Vagina (tissue), 2 donors: ENCODE data around the gene FST. TPM values are rescaled to one million over a fixed set of nuclear protein-coding genes. Genes with fewer than 3 reads are reported as not detected.

Experiments used
- DNase-seq, 2 donors: peaks; one replicate each; pipeline ENCODE4 v3.0.0-alpha.2; 2017; ENCODE audit errors: extremely low spot score in 2 of 2
- H3K27ac ChIP-seq: fragments of 200-600 bp; sonication (generic); one replicate; pipeline ENCODE4 v1.5.1; 2019
- H3K27me3 ChIP-seq: fragments of 200-600 bp; sonication (generic); one replicate; pipeline ENCODE4 v1.5.1; 2019
- H3K36me3 ChIP-seq, 2 donors: fragments of 200-600 bp; sonication (generic); one replicate each; pipeline ENCODE4 v1.5.1; 2017 to 2019
- H3K4me1 ChIP-seq: fragments of 200-600 bp; sonication (generic); one replicate; pipeline ENCODE4 v1.5.1; 2019
- H3K4me3 ChIP-seq, 2 donors: fragments of 200-600 bp; sonication (generic); 1 replicate in 1 of 2; 2 replicates in 1 of 2; pipeline ENCODE4 v1.5.1; 2016 to 2019
- H3K9me3 ChIP-seq: fragments of 200-600 bp; sonication (generic); one replicate; pipeline ENCODE4 v1.5.1; 2019
- POLR2A ChIP-seq, 2 donors: fragments of 450-650 bp; IDR thresholded peaks; one replicate each; pipeline ENCODE4 v1.6.1; 2017; ENCODE audit warnings: antibody characterized with exemption in 2 of 2, mild to moderate bottlenecking in 2 of 2, moderate library complexity in 2 of 2
- POLR2AphosphoS5 ChIP-seq, 2 donors: sonication (generic); formaldehyde crosslinking; IDR thresholded peaks; one replicate each; pipeline ENCODE4 v1.9.0; 2017; ENCODE audit warnings: antibody characterized with exemption in 2 of 2, mild to moderate bottlenecking in 2 of 2, low read depth in 1 of 2; ENCODE audit not compliant: insufficient read depth in 1 of 2
- intact Hi-C: fragments of 100-400 bp; cut with DNase I; formaldehyde crosslinking; loops from one replicate; pipeline ENCODE4 v1.15.1; 2023
- total RNA-seq: library from RNA; depleted of rRNA; stranded (reverse); fragments of >200 nt; gene quantifications from one replicate; pipeline ENCODE4 v1.2.3, GENCODE V29; 2016
- TF ChIP-seq, protein P1 (sequence below), 3 experiments: fragments of 450-650 bp in 2 of 3; fragments of 200-600 bp in 1 of 3; sonication (generic) in 1 of 3; IDR thresholded peaks; one replicate each; pipeline ENCODE4 v1.5.1; 2017 to 2019; ENCODE audit warnings: antibody characterized with exemption in 3 of 3, mild to moderate bottlenecking in 2 of 3, moderate library complexity in 2 of 3

Gene FST
- total RNA-seq, 1 donor from 2014 or later, result 5.6 TPM

DNA sequence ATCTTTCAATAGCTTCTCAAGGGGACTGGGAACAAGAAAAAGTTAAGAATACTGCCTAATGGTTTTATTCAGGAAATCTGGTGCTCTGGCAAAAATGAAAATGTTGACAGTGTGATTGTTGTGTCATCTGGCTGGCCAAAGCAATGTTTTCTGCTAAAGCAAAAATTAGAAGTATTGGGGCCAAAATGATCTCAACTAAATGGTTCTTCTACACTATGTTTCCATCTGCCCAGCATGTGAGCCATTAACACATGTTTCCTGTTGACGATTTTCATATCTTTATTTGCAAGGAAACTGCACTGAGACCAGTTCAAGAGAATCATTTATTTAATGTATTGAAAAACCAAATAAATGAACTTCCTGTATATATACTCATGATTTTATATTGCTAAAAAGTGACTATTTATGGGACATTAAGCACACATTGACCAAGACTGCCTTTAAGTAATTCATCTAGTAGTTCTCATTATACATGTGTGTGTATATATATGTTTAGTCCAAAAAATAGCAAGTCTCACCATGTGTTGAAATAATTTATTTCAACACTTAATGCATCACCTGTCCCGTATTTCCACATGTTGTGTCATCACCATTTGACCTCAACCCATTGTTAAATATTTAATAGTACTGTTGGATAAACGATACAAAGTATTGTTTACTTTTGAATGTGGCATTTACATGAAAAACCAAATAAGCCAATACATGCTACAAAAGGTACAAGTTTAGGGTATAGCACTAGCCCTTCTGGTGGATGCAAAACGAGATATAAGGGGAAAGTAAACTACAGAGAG lies 7.5 kb upstream of the FST start:
- no peaks in the 10 kb centered on the region for H3K36me3 ChIP-seq
- no peaks in the 10 kb centered on the region for H3K9me3 ChIP-seq
- H3K27ac ChIP-seq, result no peak overlapping the region
- no peak overlapping the region for H3K4me3 ChIP-seq
- intact Hi-C loops, result loop anchor here (10.0 kb wide), 1 partner anchor 742 kb away; no protein-coding TSS in a partner anchor
- H3K27me3 ChIP-seq, result no peaks in the 10 kb centered on the region
- TF ChIP-seq, protein P1, sequence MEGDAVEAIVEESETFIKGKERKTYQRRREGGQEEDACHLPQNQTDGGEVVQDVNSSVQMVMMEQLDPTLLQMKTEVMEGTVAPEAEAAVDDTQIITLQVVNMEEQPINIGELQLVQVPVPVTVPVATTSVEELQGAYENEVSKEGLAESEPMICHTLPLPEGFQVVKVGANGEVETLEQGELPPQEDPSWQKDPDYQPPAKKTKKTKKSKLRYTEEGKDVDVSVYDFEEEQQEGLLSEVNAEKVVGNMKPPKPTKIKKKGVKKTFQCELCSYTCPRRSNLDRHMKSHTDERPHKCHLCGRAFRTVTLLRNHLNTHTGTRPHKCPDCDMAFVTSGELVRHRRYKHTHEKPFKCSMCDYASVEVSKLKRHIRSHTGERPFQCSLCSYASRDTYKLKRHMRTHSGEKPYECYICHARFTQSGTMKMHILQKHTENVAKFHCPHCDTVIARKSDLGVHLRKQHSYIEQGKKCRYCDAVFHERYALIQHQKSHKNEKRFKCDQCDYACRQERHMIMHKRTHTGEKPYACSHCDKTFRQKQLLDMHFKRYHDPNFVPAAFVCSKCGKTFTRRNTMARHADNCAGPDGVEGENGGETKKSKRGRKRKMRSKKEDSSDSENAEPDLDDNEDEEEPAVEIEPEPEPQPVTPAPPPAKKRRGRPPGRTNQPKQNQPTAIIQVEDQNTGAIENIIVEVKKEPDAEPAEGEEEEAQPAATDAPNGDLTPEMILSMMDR (IDR thresholded peaks at IDR 0.05), result no peak
- TF ChIP-seq POLR2AphosphoS5 (IDR thresholded peaks at IDR 0.05; ENCODE audit: insufficient read depth in 1 of 2, low read depth in 1 of 2), result no peak
- TF ChIP-seq POLR2A (IDR thresholded peaks at IDR 0.05), result no peak
- H3K4me1 ChIP-seq, result no peaks in the 10 kb centered on the region
- DNase-seq, result no peak

DNA sequence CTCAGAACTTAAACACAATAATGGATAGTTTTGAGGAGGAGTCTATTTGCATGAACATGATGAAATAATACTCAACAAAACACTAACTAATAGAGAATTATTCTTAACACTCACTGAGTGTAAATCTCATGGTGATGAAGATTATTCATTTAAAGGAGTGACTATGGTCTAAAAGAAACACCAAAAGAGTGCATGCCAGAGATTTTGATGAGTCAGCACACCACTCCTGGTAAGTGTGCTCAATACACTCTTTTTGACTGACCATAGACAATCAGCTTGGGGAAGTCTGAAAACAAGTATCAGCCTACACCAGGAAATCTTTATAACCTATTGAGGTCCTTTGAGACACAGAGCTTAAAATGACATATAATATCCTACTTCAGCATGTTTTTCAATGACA lies 6.8 kb upstream of the FST start:
- H3K36me3 ChIP-seq, result no peaks in the 10 kb centered on the region
- no peaks in the 10 kb centered on the region for H3K27me3 ChIP-seq
- intact Hi-C loops, result loop anchor here (10.0 kb wide), 1 partner anchor 741 kb away; no protein-coding TSS in a partner anchor
- no peak for DNase-seq
- H3K4me1 ChIP-seq, result peaks cover 6% of the 10 kb centered on the region
- no peak overlapping the region for H3K4me3 ChIP-seq
- no peak overlapping the region for H3K27ac ChIP-seq
- no peaks in the 10 kb centered on the region for H3K9me3 ChIP-seq
- TF ChIP-seq POLR2A (IDR thresholded peaks at IDR 0.05), result no peak

DNA sequence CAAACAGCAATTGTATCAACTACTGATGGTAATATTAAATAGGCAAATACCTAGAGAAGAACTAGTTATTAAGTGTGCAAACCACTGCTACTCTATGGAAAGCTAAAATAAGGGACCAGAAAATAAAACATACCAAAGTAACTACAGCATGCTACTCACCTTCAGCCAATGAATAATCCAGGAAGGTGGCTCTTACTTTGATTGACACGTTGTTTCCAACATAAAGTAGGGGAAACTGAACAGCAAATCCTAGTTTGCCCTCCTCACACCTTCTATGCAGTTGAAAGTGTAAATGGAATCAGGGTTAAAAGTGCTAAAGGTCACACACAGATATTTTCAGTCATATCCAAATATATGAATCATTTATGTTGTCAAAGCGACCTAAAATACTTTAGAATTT lies 5.1 kb upstream of the FST start:
- intact Hi-C loops, result loop anchor here (10.0 kb wide), 1 partner anchor 739 kb away; no protein-coding TSS in a partner anchor

DNA sequence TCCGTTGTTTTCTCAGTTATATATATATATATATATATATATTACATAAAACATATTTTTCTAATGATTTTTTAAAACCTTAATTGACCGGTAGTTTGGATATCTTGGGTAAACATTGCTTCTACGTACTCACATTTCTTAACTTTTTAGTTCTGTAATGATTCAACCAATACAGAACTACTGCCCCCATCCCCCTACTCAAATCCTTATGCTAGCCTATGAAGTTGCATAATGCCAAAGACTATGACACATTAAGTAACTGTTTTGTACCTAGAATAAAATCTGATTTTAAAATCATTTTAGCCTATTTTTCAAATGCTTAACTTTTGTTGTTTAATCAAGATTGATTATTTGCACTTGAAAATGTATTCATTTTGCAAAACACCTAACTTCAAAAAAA lies 4.4 kb upstream of the FST start:
- no peaks in the 10 kb centered on the region for H3K27me3 ChIP-seq
- no peak overlapping the region for H3K27ac ChIP-seq
- intact Hi-C loops, result loop anchor here (10.0 kb wide), 1 partner anchor 739 kb away; no protein-coding TSS in a partner anchor
- peaks cover 11% of the 10 kb centered on the region for H3K4me1 ChIP-seq
- H3K4me3 ChIP-seq, result no peak overlapping the region
- DNase-seq, result no peak
- TF ChIP-seq POLR2AphosphoS5 (IDR thresholded peaks at IDR 0.05; ENCODE audit: insufficient read depth in 1 of 2, low read depth in 1 of 2), result no peak
- TF ChIP-seq POLR2A (IDR thresholded peaks at IDR 0.05), result no peak
- TF ChIP-seq, protein P1 (IDR thresholded peaks at IDR 0.05), result no peak
- H3K9me3 ChIP-seq, result no peaks in the 10 kb centered on the region
- no peaks in the 10 kb centered on the region for H3K36me3 ChIP-seq

More for the DNA sequence above, 5.1 kb upstream of the FST start:
- no peak for DNase-seq
- Histone ChIP-seq H3K9me3 (no peaks in the 10 kb centered on the region), H3K27ac (no peak overlapping the region), H3K36me3 (no peaks in the 10 kb centered on the region), H3K4me1 (peaks cover 11% of the 10 kb centered on the region), H3K4me3 (no peak overlapping the region), H3K27me3 (no peaks in the 10 kb centered on the region)
- TF ChIP-seq, protein P1 (IDR thresholded peaks at IDR 0.05), result no peak
- TF ChIP-seq POLR2AphosphoS5 (IDR thresholded peaks at IDR 0.05; ENCODE audit: insufficient read depth in 1 of 2, low read depth in 1 of 2) (no peak), POLR2A (IDR thresholded peaks at IDR 0.05) (no peak)

DNA sequence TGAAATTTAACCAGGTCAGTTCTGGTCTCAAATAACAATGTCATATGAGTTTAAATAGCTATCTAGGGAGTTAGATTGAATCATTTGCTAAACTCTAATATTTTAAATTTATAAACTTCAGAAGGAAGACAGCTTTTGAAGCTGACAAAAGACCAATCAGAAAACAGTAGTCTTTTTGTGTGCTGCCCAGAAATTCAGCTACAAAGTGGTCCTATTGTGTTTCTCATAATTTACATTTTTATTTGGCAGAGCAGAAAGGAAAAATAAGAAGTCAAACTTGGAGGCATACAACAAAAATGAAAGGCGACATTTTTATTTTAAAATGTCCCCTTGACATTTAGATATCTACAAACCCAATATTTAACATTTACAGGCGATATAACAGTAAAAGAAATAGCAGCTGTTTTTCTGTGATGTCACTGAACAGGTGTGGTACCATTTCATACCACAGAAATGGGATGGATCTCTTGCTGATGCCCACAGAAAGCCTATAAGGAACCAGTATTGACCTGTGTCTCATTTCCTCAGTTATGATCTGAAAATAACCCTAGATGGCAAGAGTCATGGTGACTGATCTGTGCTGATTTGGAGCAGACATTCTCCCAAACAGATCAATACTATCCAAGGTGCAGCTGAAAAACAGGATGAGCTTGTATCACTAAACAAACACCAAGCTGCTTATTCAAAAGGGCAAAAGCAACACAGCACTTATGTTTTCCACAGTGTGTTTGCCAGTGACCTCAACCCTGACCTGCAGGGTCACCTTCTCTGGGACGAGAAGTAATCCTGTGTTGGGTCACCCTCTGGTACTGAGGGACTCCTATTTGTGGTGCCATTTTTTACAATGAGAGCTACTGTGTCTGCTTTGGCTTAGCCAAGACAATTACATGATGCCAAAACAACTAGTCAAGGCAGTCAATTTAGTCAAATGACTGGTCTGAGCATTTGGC lies 3.6 kb upstream of the FST start:
- Histone ChIP-seq H3K27me3 (no peaks in the 10 kb centered on the region), H3K27ac (no peak overlapping the region), H3K36me3 (no peaks in the 10 kb centered on the region), H3K9me3 (no peaks in the 10 kb centered on the region), H3K4me3 (no peak overlapping the region), H3K4me1 (peaks cover 15% of the 10 kb centered on the region)
- intact Hi-C loops, result loop anchor here (10.0 kb wide), 1 partner anchor 738 kb away; no protein-coding TSS in a partner anchor
- no peak for DNase-seq
- TF ChIP-seq POLR2A (IDR thresholded peaks at IDR 0.05), result no peak
- TF ChIP-seq, protein P1 (IDR thresholded peaks at IDR 0.05), result no peak
